IMR-90 (cell line): ENCODE measurements around the gene MRGPRF. TPM values are rescaled to one million over a fixed set of nuclear protein-coding genes. Genes with fewer than 3 reads are reported as not detected.
A peak's percentile ranks its signal among the peaks of the same experiment; 100 is the strongest.

Source experiments
- ATAC-seq: fragments of 200-7000 bp; cut with Tn5 transposase; 2 replicates; pipeline ENCODE4 v1.9.1; 2020; ENCODE audit warnings: low read depth, mild to moderate bottlenecking, moderate library complexity
- BruUV-seq: library from RNA; stranded (reverse); fragments of 400-500 nt; replicated peaks from 2 replicates; lab custom pipeline; 2021; lab: Mats Ljungman, UMichigan
- CTCF ChIA-PET: fragments of 300-600 bp; formaldehyde crosslinking; extraction: SDS; loops from one replicate; lab custom pipeline; 2021; ENCODE audit warnings: antibody characterized with exemption; lab: Yijun Ruan, JAX
- POLR2A ChIA-PET: fragments of 300-600 bp; sonication (Branson Sonifier 250); formaldehyde crosslinking; loops from one replicate; lab custom pipeline; 2022; ENCODE audit warnings: antibody characterized with exemption; ENCODE audit not compliant: unreplicated experiment; lab: Charles Lee
- DNase-seq: peaks from one replicate; pipeline ENCODE4 v3.0.0; 2013
- H2AFZ ChIP-seq: replicated peaks from 2 replicates; pipeline ENCODE3; 2013; ENCODE audit warnings: low read length, mild to moderate bottlenecking; ENCODE audit not compliant: poor library complexity
- H2AK5ac ChIP-seq: 2 replicates; pipeline ENCODE4 v1.6.1; 2013; ENCODE audit warnings: low read depth, low read length, inconsistent platforms
- H2AK9ac ChIP-seq: replicated peaks from 2 replicates; pipeline ENCODE3; 2013; ENCODE audit warnings: mild to moderate bottlenecking, low read depth, low read length, moderate library complexity; ENCODE audit not compliant: poor library complexity
- H2BK120ac ChIP-seq: 2 replicates; pipeline ENCODE4 v1.6.1; 2013; ENCODE audit warnings: low read depth, low read length, inconsistent platforms
- H2BK15ac ChIP-seq: 3 replicates; pipeline ENCODE4 v1.6.1; 2013; ENCODE audit warnings: low read depth, low read length, inconsistent platforms
- H2BK20ac ChIP-seq: 2 replicates; pipeline ENCODE4 v1.6.1; 2013; ENCODE audit warnings: low read depth, mild to moderate bottlenecking, inconsistent platforms, low read length, moderate library complexity
- H2BK5ac ChIP-seq: 2 replicates; pipeline ENCODE4 v1.6.1; 2013; ENCODE audit warnings: mild to moderate bottlenecking, low read depth, low read length, inconsistent platforms; ENCODE audit not compliant: poor library complexity, severe bottlenecking
- H3K14ac ChIP-seq: replicated peaks from 2 replicates; pipeline ENCODE4 v1.6.1; 2013; ENCODE audit warnings: low read depth, low read length, inconsistent platforms
- H3K18ac ChIP-seq: 2 replicates; pipeline ENCODE4 v1.6.1; 2013; ENCODE audit warnings: low read depth, low read length, control low read depth
- H3K23ac ChIP-seq: 2 replicates; pipeline ENCODE4 v1.6.1; 2013; ENCODE audit warnings: low read depth, low read length, inconsistent platforms
- H3K27ac ChIP-seq: 2 replicates; pipeline ENCODE4 v1.5.1; 2013; ENCODE audit warnings: mild to moderate bottlenecking, control low read depth, low read length; ENCODE audit not compliant: insufficient read depth
- H3K27me3 ChIP-seq: 2 replicates; pipeline ENCODE4 v1.6.1; 2013; ENCODE audit warnings: low read length; ENCODE audit not compliant: control insufficient read depth, insufficient read depth
- H3K36me3 ChIP-seq: 2 replicates; pipeline ENCODE4 v1.6.1; 2013; ENCODE audit warnings: low read length, mixed read lengths; ENCODE audit not compliant: control insufficient read depth, insufficient read depth
- H3K4ac ChIP-seq: 2 replicates; pipeline ENCODE4 v1.6.1; 2013; ENCODE audit warnings: low read depth, low read length, inconsistent platforms
- H3K4me1 ChIP-seq: 2 replicates; pipeline ENCODE4 v1.6.1; 2013; ENCODE audit warnings: low read length, mixed read lengths; ENCODE audit not compliant: control insufficient read depth, insufficient read depth
- H3K4me2 ChIP-seq: 2 replicates; pipeline ENCODE4 v1.6.1; 2013; ENCODE audit warnings: low read depth, mild to moderate bottlenecking, control low read depth, low read length, moderate library complexity
- H3K4me3 ChIP-seq: 2 replicates; pipeline ENCODE4 v1.5.1; 2013; ENCODE audit warnings: low read depth, mild to moderate bottlenecking, control low read depth, low read length, moderate library complexity; ENCODE audit not compliant: insufficient read depth
- H3K56ac ChIP-seq: 2 replicates; pipeline ENCODE4 v1.6.1; 2013; ENCODE audit warnings: low read length, inconsistent platforms; ENCODE audit not compliant: insufficient read depth; ENCODE audit errors: extremely low read depth
- H3K79me1 ChIP-seq, 2 experiments: 2 replicates each; pipeline ENCODE4 v1.6.1; 2013; ENCODE audit warnings: low read length in 2 of 2, inconsistent platforms in 1 of 2, low read depth in 1 of 2
- H3K9ac ChIP-seq: 2 replicates; pipeline ENCODE4 v1.6.1; 2013; ENCODE audit warnings: low read depth, low read length, control low read depth
- H3K9me1 ChIP-seq: 2 replicates; pipeline ENCODE4 v1.6.1; 2013; ENCODE audit warnings: low read length, inconsistent platforms; ENCODE audit not compliant: insufficient read depth
- H3K9me3 ChIP-seq: 2 replicates; pipeline ENCODE4 v1.6.1; 2013; ENCODE audit warnings: low read length; ENCODE audit not compliant: control insufficient read depth, insufficient read depth
- H4K20me1 ChIP-seq: 2 replicates; pipeline ENCODE4 v1.6.1; 2013; ENCODE audit warnings: low read length, inconsistent platforms; ENCODE audit not compliant: insufficient read depth
- H4K5ac ChIP-seq: 2 replicates; pipeline ENCODE4 v1.6.1; 2013; ENCODE audit warnings: mild to moderate bottlenecking, low read depth, low read length, control low read depth
- H4K8ac ChIP-seq, 2 experiments: 2 replicates each; pipeline ENCODE4 v1.6.1; 2013; ENCODE audit warnings: low read depth in 2 of 2, low read length in 2 of 2, control low read depth in 1 of 2, inconsistent platforms in 1 of 2
- H4K91ac ChIP-seq: 2 replicates; pipeline ENCODE4 v1.6.1; 2013; ENCODE audit warnings: low read depth, low read length, inconsistent platforms; ENCODE audit not compliant: insufficient read depth
- CEBPB ChIP-seq: IDR thresholded peaks from 2 replicates; pipeline ENCODE4 v1.6.1; 2012; ENCODE audit warnings: low read depth, low read length, improper control_type of control experiment
- MAZ ChIP-seq: IDR thresholded peaks from 2 replicates; pipeline ENCODE4 v1.6.1; 2012; ENCODE audit warnings: low read depth, mild to moderate bottlenecking, low read length, improper control_type of control experiment, moderate library complexity, borderline replicate concordance
- MXI1 ChIP-seq: IDR thresholded peaks from 2 replicates; pipeline ENCODE4 v1.6.1; 2012; ENCODE audit warnings: low read depth, mild to moderate bottlenecking, low read length, moderate library complexity, borderline replicate concordance
- POLR2A ChIP-seq: IDR thresholded peaks from 2 replicates; pipeline ENCODE4 v1.6.1; 2012; ENCODE audit warnings: mild to moderate bottlenecking, low read depth, low read length
- RAD21 ChIP-seq: IDR thresholded peaks from 2 replicates; pipeline ENCODE4 v1.6.1; 2012; ENCODE audit warnings: low read length, improper control_type of control experiment
- SMC3 ChIP-seq: fragments of 150-350 bp; IDR thresholded peaks from 2 replicates; pipeline ENCODE4 v1.6.1; 2016; ENCODE audit warnings: low read depth, mild to moderate bottlenecking, antibody characterized with exemption, low read length, moderate library complexity
- WGBS, 2 experiments: methylation state at CpG; one replicate each; pipeline versions ENCODE4 v1.1.5 to v1.1.7; 2013; ENCODE audit warnings: missing lambda C conversion rate in 2 of 2; ENCODE audit not compliant: insufficient read length in 1 of 2; ENCODE audit errors: extremely low coverage in 2 of 2; 5-methylcytosine and 5-hydroxymethylcytosine counted together
- dilution Hi-C: fragments of 300-500 bp; cut with HindIII; formaldehyde crosslinking; loops from one replicate; pipeline ENCODE4 v1.14.3; 2018; ENCODE audit warnings: low sequenced_read_pairs; ENCODE audit not compliant: unreplicated experiment
- in situ Hi-C: fragments of 300-500 bp; cut with MboI; formaldehyde crosslinking; loops from 3 replicates; pipeline ENCODE4 v1.14.3; 2019; ENCODE audit warnings: low sequenced_read_pairs, inconsistent platforms, mixed read lengths
- intact Hi-C: fragments of 100-400 bp; cut with micrococcal nuclease; formaldehyde crosslinking; loops from 2 replicates; pipeline ENCODE4 v1.10.0; 2022
- polyA plus RNA-seq, 3 experiments: library from polyadenylated mRNA; depleted of rRNA; stranded (reverse); fragments of >200 nt; gene quantifications; 2 replicates each; pipeline ENCODE4 v1.2.3, GENCODE V29; 2012; ENCODE audit warnings: low replicate concordance in 1 of 3
- total RNA-seq: library from RNA; depleted of rRNA; stranded (reverse); fragments of >200 nt; gene quantifications from 2 replicates; pipeline ENCODE4 v1.2.3, GENCODE V29; 2012
- TF ChIP-seq, protein P1 (sequence below): fragments of 150-350 bp; IDR thresholded peaks from 2 replicates; pipeline ENCODE4 v1.6.1; 2017; ENCODE audit warnings: mild to moderate bottlenecking, antibody characterized with exemption, low read length, low read depth
- TF ChIP-seq, protein P2 (sequence below): conservative IDR thresholded peaks from 2 replicates; pipeline ENCODE4 v1.5.1; 2012; ENCODE audit warnings: mild to moderate bottlenecking, low read depth, low read length, improper control_type of control experiment

The MRGPRF gene
- total and polyA plus RNA-seq, 2 of the 4 experiments (the other 2 are of a cell fraction): 6.3 to 28.8 TPM

DNA sequence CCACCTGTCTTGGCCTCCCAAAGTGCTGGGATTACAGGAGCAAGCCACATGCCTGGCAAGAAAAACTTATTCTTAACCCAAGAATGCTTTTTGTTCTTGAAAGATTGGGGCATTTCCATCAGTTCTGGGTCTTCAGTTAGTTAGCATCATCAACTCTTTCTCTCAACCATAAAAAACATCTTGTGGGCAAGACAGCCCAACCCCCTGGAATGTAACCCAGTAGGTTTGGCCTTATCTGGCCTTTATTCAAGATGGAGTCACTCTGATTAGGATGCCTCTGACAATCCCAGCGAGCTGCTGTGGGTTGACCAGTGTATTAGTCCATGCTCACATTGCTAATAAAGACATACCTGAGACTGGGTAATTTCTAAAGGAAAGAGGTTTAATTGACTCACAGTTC is 26.5 kb upstream of the MRGPRF start:
- Histone ChIP-seq H3K4me3 (no peak overlapping the region), H3K4me1 (peaks cover 24% of the 10 kb centered on the region), H2AK5ac (no peak overlapping the region), H3K4ac (peak overlapping the region; percentile 16; the same call in 1 of the 2 replicates), H3K9me3 (no peaks in the 10 kb centered on the region), H3K9ac (no peak overlapping the region), H3K4me2 (no peak overlapping the region), H2AK9ac (no peak overlapping the region), H3K27me3 (peaks cover under 1% of the 10 kb centered on the region; the same call in 1 of the 2 replicates), H3K56ac (no peak overlapping the region), H4K91ac (no peak overlapping the region), H3K27ac (no peak overlapping the region), H2BK120ac (no peak overlapping the region), H3K18ac (no peak overlapping the region), H2BK15ac (no peak overlapping the region), H3K9me1 (peaks cover 17% of the 10 kb centered on the region), H3K36me3 (no peaks in the 10 kb centered on the region), H2AFZ (no peak overlapping the region), H3K23ac (no peak overlapping the region), H4K20me1 (no peaks in the 10 kb centered on the region), H2BK20ac (no peak overlapping the region), H2BK5ac (no peak overlapping the region), H4K5ac (no peak overlapping the region), H3K79me1 (no peaks in the 10 kb centered on the region), H3K14ac (no peak overlapping the region), H4K8ac (no peak overlapping the region)
- DNase-seq: peak; percentile 11
- intact Hi-C loops: no loop called here
- no CpG with 5 or more reads among the region's 1 CpG for WGBS, 2 experiments
- no peak for ATAC-seq
- ChIA-PET POLR2A (no interaction called here), CTCF (no interaction called here)
- TF ChIP-seq MAZ: no peak
- TF ChIP-seq POLR2A: no peak
- TF ChIP-seq, protein P1, sequence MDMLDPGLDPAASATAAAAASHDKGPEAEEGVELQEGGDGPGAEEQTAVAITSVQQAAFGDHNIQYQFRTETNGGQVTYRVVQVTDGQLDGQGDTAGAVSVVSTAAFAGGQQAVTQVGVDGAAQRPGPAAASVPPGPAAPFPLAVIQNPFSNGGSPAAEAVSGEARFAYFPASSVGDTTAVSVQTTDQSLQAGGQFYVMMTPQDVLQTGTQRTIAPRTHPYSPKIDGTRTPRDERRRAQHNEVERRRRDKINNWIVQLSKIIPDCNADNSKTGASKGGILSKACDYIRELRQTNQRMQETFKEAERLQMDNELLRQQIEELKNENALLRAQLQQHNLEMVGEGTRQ: no peak
- no peak for TF ChIP-seq RAD21
- no peak for TF ChIP-seq MXI1
- TF ChIP-seq CEBPB: no peak
- TF ChIP-seq SMC3: no peak
- TF ChIP-seq, protein P2, sequence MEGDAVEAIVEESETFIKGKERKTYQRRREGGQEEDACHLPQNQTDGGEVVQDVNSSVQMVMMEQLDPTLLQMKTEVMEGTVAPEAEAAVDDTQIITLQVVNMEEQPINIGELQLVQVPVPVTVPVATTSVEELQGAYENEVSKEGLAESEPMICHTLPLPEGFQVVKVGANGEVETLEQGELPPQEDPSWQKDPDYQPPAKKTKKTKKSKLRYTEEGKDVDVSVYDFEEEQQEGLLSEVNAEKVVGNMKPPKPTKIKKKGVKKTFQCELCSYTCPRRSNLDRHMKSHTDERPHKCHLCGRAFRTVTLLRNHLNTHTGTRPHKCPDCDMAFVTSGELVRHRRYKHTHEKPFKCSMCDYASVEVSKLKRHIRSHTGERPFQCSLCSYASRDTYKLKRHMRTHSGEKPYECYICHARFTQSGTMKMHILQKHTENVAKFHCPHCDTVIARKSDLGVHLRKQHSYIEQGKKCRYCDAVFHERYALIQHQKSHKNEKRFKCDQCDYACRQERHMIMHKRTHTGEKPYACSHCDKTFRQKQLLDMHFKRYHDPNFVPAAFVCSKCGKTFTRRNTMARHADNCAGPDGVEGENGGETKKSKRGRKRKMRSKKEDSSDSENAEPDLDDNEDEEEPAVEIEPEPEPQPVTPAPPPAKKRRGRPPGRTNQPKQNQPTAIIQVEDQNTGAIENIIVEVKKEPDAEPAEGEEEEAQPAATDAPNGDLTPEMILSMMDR: no peak
- in situ Hi-C loops: no loop called here
- BruUV-seq: no TSS peak
- dilution Hi-C loops: no loop called here
